Neural cell (in vitro differentiated cells): ENCODE results near the gene ASB18. TPM values are rescaled to one million over a fixed set of nuclear protein-coding genes. Genes with fewer than 3 reads are reported as not detected.

Experiments used
- polyA plus RNA-seq: library from polyadenylated mRNA; depleted of rRNA; stranded (reverse); fragments of >200 nt; gene quantifications from 2 replicates; pipeline ENCODE4 v1.2.3, GENCODE V29; 2014
- small RNA-seq, 3 experiments: library from RNA; depleted of rRNA; stranded (forward); fragments of <200 nt; gene quantifications; one replicate each; pipeline ENCODE3, GENCODE V24; 2012

ASB18 gene
- polyA plus RNA-seq, 1 donor from 2014 or later, result not detected

Small RNA genes lying within 50 kb of the gene (small RNA-seq; reads per million reads assigned to genes)
- gene RF00019, result 0 to 1.2 (median 0) reads per million in 3 experiments
- gene RNU1-31P, result 0 to 0.03 (median 0) reads per million in 3 experiments

Other genes with a start within 250 kb of the ASB18 start
- 0.92 and 1.2 TPM in 2 replicates for gene GBX2, start 96.0 kb downstream of the ASB18 start, polyA plus RNA-seq